Mesenchymal stem cell (in vitro differentiated cells and primary cell): Measurements from ENCODE around the gene RGL3.

Source experiments
- DNase-seq: peaks from one replicate; pipeline ENCODE4 v3.0.0-alpha.2; 2013
- H2AFZ ChIP-seq: one replicate; pipeline ENCODE4 v1.6.1; 2013; ENCODE audit warnings: low read depth, mild to moderate bottlenecking, control low read depth, inconsistent platforms, low read length, moderate library complexity
- H2AK5ac ChIP-seq: 2 replicates; pipeline ENCODE4 v1.6.1; 2013; ENCODE audit warnings: low read length, moderate library complexity, mild to moderate bottlenecking, inconsistent platforms; ENCODE audit not compliant: severe bottlenecking
- H2BK120ac ChIP-seq: one replicate; pipeline ENCODE4 v1.6.1; 2013; ENCODE audit warnings: low read depth, mild to moderate bottlenecking, inconsistent platforms, low read length, moderate library complexity
- H2BK12ac ChIP-seq, 2 experiments: one replicate each; pipeline ENCODE4 v1.6.1; 2013; ENCODE audit warnings: inconsistent platforms in 2 of 2, low read length in 2 of 2, mild to moderate bottlenecking in 2 of 2, moderate library complexity in 2 of 2, control low read depth in 1 of 2
- H2BK15ac ChIP-seq: one replicate; pipeline ENCODE4 v1.6.1; 2013; ENCODE audit warnings: mild to moderate bottlenecking, low read depth, inconsistent platforms; ENCODE audit not compliant: poor library complexity, severe bottlenecking
- H2BK5ac ChIP-seq: 2 replicates; pipeline ENCODE4 v1.6.1; 2013; ENCODE audit warnings: low read depth, mild to moderate bottlenecking, low read length, control low read depth, inconsistent platforms; ENCODE audit not compliant: poor library complexity, severe bottlenecking
- H3K14ac ChIP-seq, 2 experiments: one replicate each; pipeline ENCODE4 v1.6.1; 2013; ENCODE audit warnings: inconsistent platforms in 2 of 2, low read length in 2 of 2, control low read depth in 1 of 2, mild to moderate bottlenecking in 1 of 2, moderate library complexity in 1 of 2
- H3K18ac ChIP-seq, 2 experiments: one replicate each; pipeline ENCODE4 v1.6.1; 2013; ENCODE audit warnings: inconsistent platforms in 2 of 2, low read length in 2 of 2, control low read depth in 1 of 2, low read depth in 1 of 2, mild to moderate bottlenecking in 1 of 2
- H3K23ac ChIP-seq, 2 experiments: one replicate each; pipeline ENCODE4 v1.6.1; 2013; ENCODE audit warnings: inconsistent platforms in 2 of 2, low read length in 2 of 2, mild to moderate bottlenecking in 2 of 2, moderate library complexity in 2 of 2, control low read depth in 1 of 2
- H3K27ac ChIP-seq: 2 replicates; pipeline ENCODE4 v1.5.1; 2013; ENCODE audit warnings: mild to moderate bottlenecking, moderate library complexity, low read length, control low read depth, inconsistent platforms; ENCODE audit not compliant: poor library complexity, severe bottlenecking
- H3K27me3 ChIP-seq, 2 experiments: 2 replicates each; pipeline versions ENCODE4 v1.6.1 to v1.7.0; 2013; ENCODE audit warnings: low read length in 2 of 2, mild to moderate bottlenecking in 2 of 2, moderate library complexity in 2 of 2, control low read depth in 1 of 2, inconsistent platforms in 1 of 2; ENCODE audit not compliant: control insufficient read depth in 1 of 2, insufficient read depth in 1 of 2
- H3K36me3 ChIP-seq, 2 experiments: 2 replicates each; pipeline versions ENCODE4 v1.6.1 to v1.7.0; 2013; ENCODE audit warnings: low read length in 2 of 2, control low read depth in 1 of 2, inconsistent platforms in 1 of 2, low read depth in 1 of 2, mild to moderate bottlenecking in 1 of 2; ENCODE audit not compliant: insufficient read depth in 2 of 2, control insufficient read depth in 1 of 2
- H3K4ac ChIP-seq, 2 experiments: one replicate each; pipeline ENCODE4 v1.6.1; 2013; ENCODE audit warnings: inconsistent platforms in 2 of 2, low read length in 2 of 2, mild to moderate bottlenecking in 2 of 2, moderate library complexity in 2 of 2, control low read depth in 1 of 2, low read depth in 1 of 2
- H3K4me1 ChIP-seq: 2 replicates; pipeline ENCODE4 v1.6.1; 2013; ENCODE audit warnings: low read depth, low read length, control low read depth; ENCODE audit not compliant: control insufficient read depth, insufficient read depth
- H3K4me2 ChIP-seq: 2 replicates; pipeline ENCODE4 v1.6.1; 2013; ENCODE audit warnings: low read length, mild to moderate bottlenecking, inconsistent platforms; ENCODE audit not compliant: poor library complexity, severe bottlenecking
- H3K4me3 ChIP-seq, 2 experiments: 2 replicates each; pipeline versions ENCODE4 v1.5.1 to v1.7.0; 2013; ENCODE audit warnings: low read length in 2 of 2, mild to moderate bottlenecking in 2 of 2, control low read depth in 1 of 2, low read depth in 1 of 2; ENCODE audit not compliant: insufficient read depth in 1 of 2
- H3K79me1 ChIP-seq: replicated peaks from 2 replicates; pipeline ENCODE4 v1.6.1; 2013; ENCODE audit warnings: mild to moderate bottlenecking, control low read depth, low read length, inconsistent platforms; ENCODE audit not compliant: poor library complexity, severe bottlenecking
- H3K9ac ChIP-seq: 2 replicates; pipeline ENCODE4 v1.7.0; 2013; ENCODE audit warnings: mild to moderate bottlenecking, low read length, moderate library complexity
- H3K9me3 ChIP-seq: 2 replicates; pipeline ENCODE4 v1.7.0; 2013; ENCODE audit warnings: mild to moderate bottlenecking, low read length; ENCODE audit not compliant: control insufficient read depth
- H4K8ac ChIP-seq: one replicate; pipeline ENCODE4 v1.6.1; 2013; ENCODE audit warnings: inconsistent platforms, mild to moderate bottlenecking, low read length, moderate library complexity
- H4K91ac ChIP-seq: one replicate; pipeline ENCODE4 v1.6.1; 2013; ENCODE audit warnings: mild to moderate bottlenecking, low read length, inconsistent platforms
- WGBS: methylation state at CpG from one replicate; pipeline ENCODE4 v1.1.7; 2013; ENCODE audit warnings: mixed read lengths; 5-methylcytosine and 5-hydroxymethylcytosine counted together

Gene RGL3

GRCh38 chr19:11365557-11366117 is 53.5 kb downstream of the RGL3 start:
- 87% methylated on average over 7 of the region's 7 CpGs for WGBS
- no peak overlapping the region for H3K4me2 ChIP-seq

GRCh38 chr19:11364935-11365334 is 54.2 kb downstream of the RGL3 start:
- peaks cover 52 to 57% of the 10 kb centered on the region in 2 experiments for H3K36me3 ChIP-seq
- H4K91ac ChIP-seq = no peak overlapping the region
- H3K9ac ChIP-seq = no peak overlapping the region
- no peak overlapping the region for H4K8ac ChIP-seq
- no peak overlapping the region for H3K23ac ChIP-seq
- no peak overlapping the region for H2BK5ac ChIP-seq
- WGBS = 89% methylated on average over 3 of the region's 5 CpGs
- no peak overlapping the region for H3K4me3 ChIP-seq
- H2BK12ac ChIP-seq = no peak overlapping the region
- no peak overlapping the region for H2AK5ac ChIP-seq
- H2BK15ac ChIP-seq = no peak overlapping the region
- no peak overlapping the region for H3K14ac ChIP-seq
- H3K9me3 ChIP-seq = no peaks in the 10 kb centered on the region
- H3K18ac ChIP-seq = no peak overlapping the region
- no peak overlapping the region for H3K4me2 ChIP-seq
- H2AFZ ChIP-seq = no peak overlapping the region
- no peak for DNase-seq
- H3K79me1 ChIP-seq = no peaks in the 10 kb centered on the region
- H2BK120ac ChIP-seq = no peak overlapping the region
- H3K4ac ChIP-seq = no peak overlapping the region
- no peak overlapping the region for H3K27ac ChIP-seq
- H3K27me3 ChIP-seq = peaks cover 0 to 21% of the 10 kb centered on the region in 2 experiments
- peaks cover 9% of the 10 kb centered on the region for H3K4me1 ChIP-seq

More at GRCh38 chr19:11365557-11366117, 53.5 kb downstream of the RGL3 start:
- Histone ChIP-seq H3K18ac (no peak overlapping the region), H2BK5ac (no peak overlapping the region), H3K4me3 (no peak overlapping the region), H3K27ac (no peak overlapping the region), H3K4ac (no peak overlapping the region), H3K27me3 (peaks cover 0 to 17% of the 10 kb centered on the region in 2 experiments), H2AFZ (no peak overlapping the region), H4K8ac (no peak overlapping the region), H2BK12ac (no peak overlapping the region), H3K9me3 (no peaks in the 10 kb centered on the region), H3K4me1 (peaks cover 9% of the 10 kb centered on the region), H2AK5ac (no peak overlapping the region), H3K79me1 (no peaks in the 10 kb centered on the region), H3K14ac (no peak overlapping the region), H4K91ac (no peak overlapping the region), H3K9ac (no peak overlapping the region), H3K23ac (no peak overlapping the region), H2BK120ac (no peak overlapping the region), H2BK15ac (no peak overlapping the region), H3K36me3 (peaks cover 49 to 51% of the 10 kb centered on the region in 2 experiments)
- no peak for DNase-seq

- H3K36me3 ChIP-seq = peaks cover 54 to 62% of the 10 kb centered on the region in 2 experiments
- H3K14ac ChIP-seq = no peak overlapping the region
- no peak overlapping the region for H2BK15ac ChIP-seq
- no peak overlapping the region for H3K4me3 ChIP-seq
- H3K27me3 ChIP-seq = peaks cover 0 to 24% of the 10 kb centered on the region in 2 experiments
- H3K9ac ChIP-seq = no peak overlapping the region
- no peak overlapping the region for H4K8ac ChIP-seq
- no peak overlapping the region for H3K27ac ChIP-seq
- no peaks in the 10 kb centered on the region for H3K79me1 ChIP-seq
- no peak overlapping the region for H2AK5ac ChIP-seq
- DNase-seq = no peak
- H3K23ac ChIP-seq = no peak overlapping the region
- H2BK12ac ChIP-seq = no peak overlapping the region
- no peak overlapping the region for H3K4ac ChIP-seq
- peaks cover 9% of the 10 kb centered on the region for H3K4me1 ChIP-seq
- no peak overlapping the region for H2BK5ac ChIP-seq
- H3K9me3 ChIP-seq = no peaks in the 10 kb centered on the region
- WGBS = 93% methylated on average over 28 of the region's 28 CpGs
- H3K4me2 ChIP-seq = no peak overlapping the region
- H2AFZ ChIP-seq = no peak overlapping the region
- H3K18ac ChIP-seq = no peak overlapping the region
- H2BK120ac ChIP-seq = no peak overlapping the region
- no peak overlapping the region for H4K91ac ChIP-seq
These were observed 54.7 kb downstream of the RGL3 start for GRCh38 chr19:11364296-11364904.

GRCh38 chr19:11363881-11364280 is 55.2 kb downstream of the RGL3 start:
- H4K91ac ChIP-seq = no peak overlapping the region
- no peaks in the 10 kb centered on the region for H3K9me3 ChIP-seq
- no peak overlapping the region for H3K18ac ChIP-seq
- no peak overlapping the region for H3K4me3 ChIP-seq
- no peak overlapping the region for H3K4me2 ChIP-seq
- peaks cover 56 to 66% of the 10 kb centered on the region in 2 experiments for H3K36me3 ChIP-seq
- H3K27me3 ChIP-seq = peaks cover 0 to 24% of the 10 kb centered on the region in 2 experiments
- no peak overlapping the region for H3K9ac ChIP-seq
- 89% methylated on average over 10 of the region's 10 CpGs for WGBS
- peaks cover 9% of the 10 kb centered on the region for H3K4me1 ChIP-seq
- H4K8ac ChIP-seq = no peak overlapping the region
- no peak overlapping the region for H3K23ac ChIP-seq
- H3K27ac ChIP-seq = no peak overlapping the region
- no peak overlapping the region for H3K4ac ChIP-seq
- no peak overlapping the region for H2BK15ac ChIP-seq
- no peak overlapping the region for H3K14ac ChIP-seq
- H2BK12ac ChIP-seq = no peak overlapping the region
- H3K79me1 ChIP-seq = no peaks in the 10 kb centered on the region
- no peak overlapping the region for H2AFZ ChIP-seq
- H2BK120ac ChIP-seq = no peak overlapping the region
- no peak for DNase-seq
- H2AK5ac ChIP-seq = no peak overlapping the region
- H2BK5ac ChIP-seq = no peak overlapping the region
